ENCODE results near the gene CDC26.

CDC26 gene

DNA sequence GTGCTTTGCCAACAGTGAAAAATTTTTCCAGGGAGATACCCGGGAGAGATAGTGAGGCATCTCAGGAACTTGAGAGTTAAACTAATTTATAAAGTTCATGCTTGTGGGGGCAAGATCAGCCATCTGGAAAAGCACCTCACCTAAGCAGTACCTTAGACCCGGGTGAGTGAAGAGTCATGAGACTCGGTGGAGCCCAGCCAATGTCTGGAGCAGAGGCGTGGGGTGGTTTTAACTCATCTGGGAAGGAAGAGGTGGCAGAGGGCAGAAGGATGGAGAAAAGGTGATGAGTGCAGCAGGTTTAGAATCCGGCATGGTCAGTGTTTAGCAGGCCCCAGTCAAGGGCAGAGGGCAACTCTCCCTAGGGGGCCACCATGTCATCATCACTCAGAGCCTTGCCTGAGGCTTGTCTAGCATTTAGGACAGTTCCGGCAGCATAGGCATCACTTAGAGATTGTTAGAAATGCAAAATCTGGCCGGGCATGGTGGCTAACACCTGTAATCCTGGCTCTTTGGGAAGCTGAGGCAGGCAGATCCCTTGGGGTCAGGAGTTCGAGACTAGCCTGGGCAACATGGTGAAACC is 32.1 kb upstream of the CDC26 start:
- DNase-seq (ENCODE audit: extremely low read depth, insufficient read length): no peak
- H3K36me3 ChIP-seq (ENCODE audit: control insufficient read depth, insufficient read depth, low read length): no peaks in the 10 kb centered on the region
- H3K4me3 ChIP-seq (replicated peaks; ENCODE audit: low read depth, low read length): no peak overlapping the region
- TF ChIP-seq, protein P1, sequence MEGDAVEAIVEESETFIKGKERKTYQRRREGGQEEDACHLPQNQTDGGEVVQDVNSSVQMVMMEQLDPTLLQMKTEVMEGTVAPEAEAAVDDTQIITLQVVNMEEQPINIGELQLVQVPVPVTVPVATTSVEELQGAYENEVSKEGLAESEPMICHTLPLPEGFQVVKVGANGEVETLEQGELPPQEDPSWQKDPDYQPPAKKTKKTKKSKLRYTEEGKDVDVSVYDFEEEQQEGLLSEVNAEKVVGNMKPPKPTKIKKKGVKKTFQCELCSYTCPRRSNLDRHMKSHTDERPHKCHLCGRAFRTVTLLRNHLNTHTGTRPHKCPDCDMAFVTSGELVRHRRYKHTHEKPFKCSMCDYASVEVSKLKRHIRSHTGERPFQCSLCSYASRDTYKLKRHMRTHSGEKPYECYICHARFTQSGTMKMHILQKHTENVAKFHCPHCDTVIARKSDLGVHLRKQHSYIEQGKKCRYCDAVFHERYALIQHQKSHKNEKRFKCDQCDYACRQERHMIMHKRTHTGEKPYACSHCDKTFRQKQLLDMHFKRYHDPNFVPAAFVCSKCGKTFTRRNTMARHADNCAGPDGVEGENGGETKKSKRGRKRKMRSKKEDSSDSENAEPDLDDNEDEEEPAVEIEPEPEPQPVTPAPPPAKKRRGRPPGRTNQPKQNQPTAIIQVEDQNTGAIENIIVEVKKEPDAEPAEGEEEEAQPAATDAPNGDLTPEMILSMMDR (IDR thresholded peaks at IDR 0.05; ENCODE audit: insufficient read depth, low read length, poor library complexity, severe bottlenecking): no peak
- H3K27me3 ChIP-seq (replicated peaks; ENCODE audit: control insufficient read depth, insufficient read depth, low read length): no peaks in the 10 kb centered on the region

DNA sequence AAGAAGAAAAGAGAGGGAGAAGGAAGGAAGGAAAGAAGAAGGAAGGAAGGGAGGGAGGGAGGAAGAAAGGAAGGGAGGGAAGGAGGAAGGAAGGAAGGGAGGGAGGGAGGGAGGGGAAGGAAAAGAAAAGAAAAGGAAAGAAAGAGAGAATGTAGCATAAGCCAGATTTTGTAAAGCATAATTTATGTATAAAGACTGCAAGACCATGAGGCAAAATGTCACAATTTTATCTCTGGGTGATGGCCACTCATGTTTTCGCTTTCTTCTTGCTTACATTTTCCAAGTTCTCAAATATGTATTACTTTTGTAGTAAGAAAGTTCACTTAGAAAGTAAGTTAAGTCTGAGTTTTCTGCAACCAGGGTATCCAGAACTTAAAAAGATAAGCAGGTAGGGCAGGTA is 31.2 kb upstream of the CDC26 start:
- Histone ChIP-seq H3K4me3 (replicated peaks; ENCODE audit: low read depth, low read length) (no peak overlapping the region), H3K27me3 (replicated peaks; ENCODE audit: control insufficient read depth, insufficient read depth, low read length) (no peaks in the 10 kb centered on the region), H3K36me3 (ENCODE audit: control insufficient read depth, insufficient read depth, low read length) (no peaks in the 10 kb centered on the region)
- no peak for DNase-seq (ENCODE audit: extremely low read depth, insufficient read length)
- TF ChIP-seq, protein P1 (IDR thresholded peaks at IDR 0.05; ENCODE audit: insufficient read depth, low read length, poor library complexity, severe bottlenecking): no peak

DNA sequence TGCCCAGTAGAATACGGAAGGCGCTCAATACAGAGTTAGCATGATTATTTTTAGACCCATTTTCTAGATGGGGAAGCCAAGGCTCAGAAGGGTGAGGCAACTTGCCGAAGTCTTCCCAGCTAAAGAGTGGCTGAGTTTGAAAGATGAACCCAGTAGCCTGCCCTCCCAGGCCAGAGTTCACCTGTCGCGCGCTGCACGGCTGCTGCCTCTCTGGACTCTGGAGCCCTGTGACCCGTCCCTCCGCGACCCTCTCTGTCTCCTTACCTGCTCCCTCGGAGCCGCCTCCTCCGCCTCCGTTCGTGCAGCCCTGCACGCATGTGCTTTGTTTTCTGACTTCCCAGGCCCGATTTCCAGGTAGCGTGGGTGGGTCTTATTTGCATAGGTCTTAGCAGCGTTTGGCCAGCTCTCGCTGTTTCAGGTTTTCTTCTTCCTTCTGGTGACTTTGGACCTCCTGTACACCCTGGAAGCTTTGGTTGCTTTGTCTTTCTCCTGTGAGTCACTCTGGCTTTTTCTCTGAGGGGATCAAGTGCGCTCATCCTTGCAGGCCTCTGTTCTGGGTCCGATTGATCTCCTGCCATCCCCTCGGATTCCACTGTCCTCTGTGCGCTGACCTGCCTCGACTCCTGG is 27.5 kb upstream of the CDC26 start, which contains the start of gene RNF183:
Gene RNF183, minus strand, starts transcription at position 585 of the 627 bp plus-strand sequence. CDS start 5,192 bp downstream, outside the sequence.
- TF ChIP-seq, protein P1 (IDR thresholded peaks at IDR 0.05; ENCODE audit: insufficient read depth, low read length, poor library complexity, severe bottlenecking): no peak
- Histone ChIP-seq H3K4me3 (replicated peaks; ENCODE audit: low read depth, low read length) (no peak within 1 kb of the TSS), H3K36me3 (ENCODE audit: control insufficient read depth, insufficient read depth, low read length) (no peaks in the 10 kb centered on the region), H3K27me3 (replicated peaks; ENCODE audit: control insufficient read depth, insufficient read depth, low read length) (0 out of 2 replicates have a peak, but pooled peaks cover 1% of the 10 kb centered on the region)
- no peak for DNase-seq (ENCODE audit: extremely low read depth, insufficient read length)

DNA sequence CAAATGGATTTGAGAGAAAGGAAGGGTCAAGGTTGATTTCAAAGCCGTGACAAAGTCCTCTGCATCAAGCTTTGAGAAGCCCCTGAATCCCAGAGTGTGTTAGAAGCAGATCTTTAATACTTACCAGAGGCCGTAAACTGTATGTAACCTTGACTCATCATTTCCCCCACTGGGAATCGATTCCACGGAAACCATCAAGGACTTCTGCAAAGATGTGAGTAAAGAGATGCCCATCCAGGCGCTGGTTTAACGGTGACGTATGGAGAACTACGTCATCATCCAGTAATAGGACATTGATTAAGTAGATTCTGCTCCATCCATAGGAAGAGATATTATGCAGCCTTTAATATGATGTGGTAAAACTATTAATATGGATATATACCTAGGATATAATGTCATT is 26.2 kb upstream of the CDC26 start:
- TF ChIP-seq, protein P1 (IDR thresholded peaks at IDR 0.05; ENCODE audit: insufficient read depth, low read length, poor library complexity, severe bottlenecking): no peak
- H3K4me3 ChIP-seq (replicated peaks; ENCODE audit: low read depth, low read length): no peak overlapping the region
- no peak for DNase-seq (ENCODE audit: extremely low read depth, insufficient read length)
- H3K36me3 ChIP-seq (ENCODE audit: control insufficient read depth, insufficient read depth, low read length): no peaks in the 10 kb centered on the region
- H3K27me3 ChIP-seq (replicated peaks; ENCODE audit: control insufficient read depth, insufficient read depth, low read length): 0 out of 2 replicates have a peak, but pooled peaks cover 1% of the 10 kb centered on the region

DNA sequence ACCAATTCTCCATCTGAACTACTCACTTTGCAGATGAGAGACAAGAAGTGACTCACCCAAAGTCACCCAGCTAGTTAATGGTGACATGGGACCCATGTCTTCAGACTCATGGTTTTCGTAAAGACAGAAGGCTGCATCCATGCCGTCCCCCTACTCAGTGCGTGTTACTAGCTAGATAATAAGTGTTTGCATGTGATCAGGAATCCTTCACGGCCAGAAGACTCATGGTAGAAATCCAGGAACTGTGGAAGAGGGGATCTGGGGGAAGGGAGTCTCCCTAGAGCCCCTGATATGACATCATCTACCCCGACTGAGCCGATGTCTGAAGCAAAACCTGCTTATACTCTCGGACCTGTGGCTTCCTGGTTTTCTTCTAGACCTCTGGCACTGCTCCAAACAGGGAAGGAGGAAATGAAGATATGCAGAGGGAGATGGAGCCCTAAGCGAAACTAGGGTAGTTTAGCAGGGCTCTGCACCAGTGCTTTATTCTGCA is 24.5 kb upstream of the CDC26 start:
- H3K4me3 ChIP-seq (replicated peaks; ENCODE audit: low read depth, low read length): no peak overlapping the region
- TF ChIP-seq, protein P1 (IDR thresholded peaks at IDR 0.05; ENCODE audit: insufficient read depth, low read length, poor library complexity, severe bottlenecking): no peak
- H3K27me3 ChIP-seq (replicated peaks; ENCODE audit: control insufficient read depth, insufficient read depth, low read length): 0 out of 2 replicates have a peak, but pooled peaks cover 1% of the 10 kb centered on the region
- DNase-seq (ENCODE audit: extremely low read depth, insufficient read length): no peak
- no peaks in the 10 kb centered on the region for H3K36me3 ChIP-seq (ENCODE audit: control insufficient read depth, insufficient read depth, low read length)

Data from GM06990 (cell line).